ENCODE data around the gene TLR9.

GRCh38 chr3:52197499-52197841 lies 28.0 kb downstream of the TLR9 start:
- TF ChIP-seq POLR2A (IDR thresholded peaks at IDR 0.05; ENCODE audit: low read length) (no peak), GATA1 (IDR thresholded peaks at IDR 0.05; ENCODE audit: low read depth, low read length) (no peak)

All from erythroblast (primary cell).